Stimulated activated naive CD4-positive, alpha-beta T cell (primary cell): ENCODE results near the gene SAE1.
"Not testable (repeated sequence)": the region's sequence is repeated elsewhere in the genome, so short reads cannot be mapped to it uniquely, and the experiment has no call there.

Experiments
- DNase-seq, 6 experiments: peaks; one replicate each; lab custom pipeline; 2025; lab: John Stamatoyannopoulos, UW

SAE1 gene

GRCh38 chr19:47130120-47130588 lies 481 bp upstream of the SAE1 start:
- DNase-seq = no peak

GRCh38 chr19:47132194-47132852 lies 1.7 kb downstream of the SAE1 start:
- no peak for DNase-seq

- DNase-seq = no peak
These were observed 2.4 kb downstream of the SAE1 start for GRCh38 chr19:47133021-47133471.

GRCh38 chr19:47134545-47134944 lies 3.9 kb downstream of the SAE1 start:
- no peak for DNase-seq

- DNase-seq = no peak
These were observed 4.5 kb downstream of the SAE1 start for GRCh38 chr19:47135156-47135555.

GRCh38 chr19:47141252-47141651 lies 10.6 kb downstream of the SAE1 start:
- not testable (repeated sequence) for DNase-seq

- DNase-seq = no peak
These were observed 11.1 kb downstream of the SAE1 start for GRCh38 chr19:47141695-47142094.

GRCh38 chr19:47142779-47143178 lies 12.1 kb downstream of the SAE1 start:
- DNase-seq = no peak

- DNase-seq = no peak
These were observed 12.9 kb downstream of the SAE1 start for GRCh38 chr19:47143322-47144073.

GRCh38 chr19:47144630-47145029 lies 14.0 kb downstream of the SAE1 start:
- DNase-seq = no peak

GRCh38 chr19:47145639-47146486 lies 15.2 kb downstream of the SAE1 start:
- DNase-seq = peak in 4 of 6 experiments; percentile 19 to 82 (median 78)

GRCh38 chr19:47146920-47147319 lies 16.3 kb downstream of the SAE1 start:
- DNase-seq = no peak

- no peak for DNase-seq
These were observed 21.0 kb downstream of the SAE1 start for GRCh38 chr19:47151627-47152026.

- DNase-seq = no peak
These were observed 21.6 kb downstream of the SAE1 start for GRCh38 chr19:47152205-47152604.

- DNase-seq = no peak
These were observed 22.0 kb downstream of the SAE1 start for GRCh38 chr19:47152632-47153031.

GRCh38 chr19:47153266-47153665 lies 22.6 kb downstream of the SAE1 start:
- no peak for DNase-seq

- DNase-seq = no peak
These were observed 24.5 kb downstream of the SAE1 start for GRCh38 chr19:47155148-47155547.

GRCh38 chr19:47156861-47157430 lies 26.3 kb downstream of the SAE1 start:
- DNase-seq = peak in 3 of 6 experiments; percentile 34 to 40 (median 35)

- peak; percentile 15 to 68 (median 48) for DNase-seq
These were observed 27.0 kb downstream of the SAE1 start for GRCh38 chr19:47157431-47158321.

GRCh38 chr19:47158367-47158791 lies 27.7 kb downstream of the SAE1 start:
- DNase-seq = no peak
